Endothelial cell of umbilical vein (primary cell): ENCODE data around the gene KRTAP5-1. TPM values are rescaled to one million over a fixed set of nuclear protein-coding genes. Genes with fewer than 3 reads are reported as not detected.

Source experiments
- BruUV-seq: library from RNA; stranded (reverse); fragments of 400-500 nt; replicated peaks from 2 replicates; lab custom pipeline; 2021; lab: Mats Ljungman, UMichigan
- CTCF ChIA-PET: fragments of 300-600, 350-600 bp; sonication (Branson Sonifier 250); formaldehyde crosslinking; loops from one replicate; lab custom pipeline; 2021; ENCODE audit warnings: antibody characterized with exemption, inconsistent platforms; lab: Charles Lee
- POLR2A ChIA-PET: fragments of 300-600, 350-600 bp; sonication (Branson Sonifier 250); formaldehyde crosslinking; loops from one replicate; lab custom pipeline; 2021; ENCODE audit warnings: antibody characterized with exemption, inconsistent platforms; lab: Charles Lee
- DNase-seq: peaks from one replicate; pipeline ENCODE4 v3.0.0-alpha.2; 2011; ENCODE audit warnings: low read depth, low spot score
- FAIRE-seq: peaks from 2 replicates; lab custom pipeline; 2011; peaks lifted over from hg19 to GRCh38; lab: Jason Lieb, UNC
- H2AFZ ChIP-seq: 2 replicates; pipeline ENCODE4 v1.6.0; 2012; ENCODE audit warnings: low read depth, low read length, control low read depth, inconsistent platforms
- H3K27ac ChIP-seq: 2 replicates; pipeline ENCODE4 v1.5.1; 2011; ENCODE audit warnings: low read depth, mild to moderate bottlenecking, control low read depth, low read length, moderate library complexity; ENCODE audit not compliant: insufficient read depth
- H3K27me3 ChIP-seq, 2 experiments: 2 replicates each; pipeline versions ENCODE4 v1.6.0 to v1.6.1; 2011; ENCODE audit warnings: low read length in 2 of 2, mixed read lengths in 1 of 2; ENCODE audit not compliant: control insufficient read depth in 2 of 2, insufficient read depth in 2 of 2
- H3K36me3 ChIP-seq, 2 experiments: 2 replicates in 1 of 2; 3 replicates in 1 of 2; pipeline ENCODE4 v1.5.1; 2011; ENCODE audit warnings: low read length in 2 of 2, mild to moderate bottlenecking in 1 of 2, moderate library complexity in 1 of 2; ENCODE audit not compliant: control insufficient read depth in 2 of 2, insufficient read depth in 2 of 2; ENCODE audit errors: extremely low read depth in 1 of 2
- H3K4me1 ChIP-seq: 3 replicates; pipeline ENCODE4 v1.5.1; 2011; ENCODE audit warnings: mild to moderate bottlenecking, low read length; ENCODE audit not compliant: control insufficient read depth, insufficient read depth; ENCODE audit errors: extremely low read depth
- H3K4me2 ChIP-seq: 2 replicates; pipeline ENCODE4 v1.6.1; 2011; ENCODE audit warnings: low read length, control low read depth, mixed read lengths; ENCODE audit not compliant: insufficient read depth
- H3K4me3 ChIP-seq, 3 experiments: fragments of 200-600 bp in 1 of 3; sonication (generic), shearing (Covaris generic) in 1 of 3; replicated peaks in 1 of 3; 2 replicates each; pipeline ENCODE4 v1.5.1; 2011 to 2016; ENCODE audit warnings: control low read depth in 3 of 3, low read length in 3 of 3, mild to moderate bottlenecking in 2 of 3, inconsistent platforms in 1 of 3, low read depth in 1 of 3, moderate library complexity in 1 of 3; ENCODE audit not compliant: insufficient read depth in 1 of 3
- H3K79me2 ChIP-seq: 2 replicates; pipeline ENCODE4 v1.6.0; 2012; ENCODE audit warnings: low read length, inconsistent platforms; ENCODE audit not compliant: control insufficient read depth, insufficient read depth
- H3K9ac ChIP-seq: replicated peaks from 2 replicates; pipeline ENCODE3; 2011; ENCODE audit warnings: low read length, control low read depth; ENCODE audit not compliant: insufficient read depth; ENCODE audit errors: extremely low read depth
- H3K9me1 ChIP-seq: replicated peaks from 3 replicates; pipeline ENCODE4 v1.6.0; 2011; ENCODE audit warnings: mild to moderate bottlenecking, low read length; ENCODE audit not compliant: control insufficient read depth, insufficient read depth; ENCODE audit errors: extremely low read depth
- H3K9me3 ChIP-seq: replicated peaks from 2 replicates; pipeline ENCODE4 v1.5.1; 2012; ENCODE audit warnings: low read length, inconsistent platforms; ENCODE audit not compliant: control insufficient read depth, insufficient read depth
- H4K20me1 ChIP-seq: replicated peaks from 2 replicates; pipeline ENCODE3; 2011; ENCODE audit warnings: mild to moderate bottlenecking, low read length; ENCODE audit not compliant: control insufficient read depth, insufficient read depth; ENCODE audit errors: extremely low read depth
- EZH2 ChIP-seq: IDR thresholded peaks from 2 replicates; pipeline ENCODE4 v1.6.1; 2012; ENCODE audit warnings: borderline replicate concordance, low read depth, mild to moderate bottlenecking, moderate library complexity, low read length, inconsistent platforms; ENCODE audit not compliant: severe bottlenecking
- FOS ChIP-seq: IDR thresholded peaks from 2 replicates; pipeline ENCODE4 v1.6.1; 2011; ENCODE audit warnings: mild to moderate bottlenecking, low read length, moderate library complexity, borderline replicate concordance; ENCODE audit not compliant: insufficient read depth
- GATA2 ChIP-seq: IDR thresholded peaks from 2 replicates; pipeline ENCODE4 v1.7.0; 2011; ENCODE audit warnings: low read depth, mild to moderate bottlenecking, moderate library complexity, mixed read lengths, low read length; ENCODE audit not compliant: insufficient read length, insufficient read depth
- POLR2AphosphoS5 ChIP-seq: IDR thresholded peaks from 2 replicates; pipeline ENCODE4 v1.6.1; 2012; ENCODE audit warnings: low read depth, mild to moderate bottlenecking, control low read depth, low read length, moderate library complexity; ENCODE audit not compliant: insufficient read depth
- dilution Hi-C: fragments of 300-500 bp; cut with MboI; formaldehyde crosslinking; loops from one replicate; pipeline ENCODE4 v1.15.0; 2019; ENCODE audit warnings: low sequenced_read_pairs; ENCODE audit not compliant: extremely low pct_ligation_motif_present
- intact Hi-C: fragments of 100-400 bp; cut with micrococcal nuclease; formaldehyde crosslinking; loops from one replicate; pipeline ENCODE4 v1.10.0; 2022
- polyA plus RNA-seq, 4 experiments: library from polyadenylated mRNA; depleted of rRNA in 3 of 4; stranded (reverse) in 3 of 4; unstranded in 1 of 4; fragments of >200 nt; gene quantifications; 2 replicates each; pipeline versions ENCODE4 v1.2.1 to v1.2.3, GENCODE V29; 2011 to 2012; ENCODE audit warnings: missing spikeins in 1 of 4
- total RNA-seq: library from RNA; stranded (reverse); gene quantifications from 2 replicates; pipeline ENCODE4 v1.2.3, GENCODE V29; 2021
- TF ChIP-seq, protein P1 (sequence below), 2 donors: IDR thresholded peaks; 1 replicate in 1 of 2; 2 replicates in 1 of 2; pipeline ENCODE4 v1.5.1; 2011; ENCODE audit warnings: low read length in 2 of 2, mild to moderate bottlenecking in 2 of 2, moderate library complexity in 2 of 2, control low read depth in 1 of 2, inconsistent platforms in 1 of 2, low read depth in 1 of 2; ENCODE audit not compliant: insufficient read depth in 1 of 2; ENCODE audit errors: extremely low read depth in 1 of 2

Gene KRTAP5-1
- total and polyA plus RNA-seq, 2 donors (not counting 3 experiments of a cell fraction or from before 2014, with no cell fraction given): not detected

DNA sequence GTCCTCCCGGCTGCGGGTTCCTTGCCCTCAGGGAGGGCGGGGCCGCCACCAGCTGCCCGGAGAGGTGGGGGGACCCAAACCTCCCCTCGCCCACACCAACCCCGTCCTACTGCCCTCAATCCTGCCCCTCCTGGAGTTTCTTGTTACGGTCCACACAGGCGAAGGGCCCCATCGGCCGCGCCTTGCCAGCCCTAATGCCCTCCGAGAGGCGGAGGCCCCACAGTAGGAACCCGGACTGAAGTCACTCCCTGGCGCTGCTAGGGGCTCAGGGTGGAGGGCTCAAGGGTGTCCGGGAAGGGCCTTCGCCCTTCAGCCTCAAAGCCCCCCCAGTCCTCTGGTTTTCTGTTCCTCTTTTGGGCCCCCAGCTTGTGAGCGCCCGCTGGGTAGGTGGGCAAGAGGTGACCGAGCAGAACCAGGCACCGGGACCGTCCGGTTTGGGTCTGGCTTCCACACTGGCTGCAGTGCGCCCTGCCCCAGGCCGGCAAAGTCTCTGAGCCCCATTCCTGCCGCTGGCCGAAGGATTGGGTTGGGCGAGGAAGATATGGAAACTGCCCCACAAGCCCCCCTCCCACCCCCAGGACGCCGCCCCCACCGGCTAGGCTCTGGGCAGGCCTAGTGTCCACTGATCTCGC, 37.5 kb downstream of the KRTAP5-1 start:
- BruUV-seq: no TSS peak
- Histone ChIP-seq H3K4me1 (peaks cover 2% of the 10 kb centered on the region), H3K27ac (no peak overlapping the region), H3K9me1 (no peaks in the 10 kb centered on the region), H3K4me3 (no peak overlapping the region), H3K79me2 (no peaks in the 10 kb centered on the region), H4K20me1 (no peaks in the 10 kb centered on the region), H3K9ac (no peak overlapping the region), H3K27me3 (peaks cover 13 to 28% of the 10 kb centered on the region in 2 experiments), H3K4me2 (no peak overlapping the region), H3K9me3 (no peaks in the 10 kb centered on the region), H2AFZ (no peak overlapping the region), H3K36me3 (no peaks in the 10 kb centered on the region)
- DNase-seq: no peak
- POLR2A ChIA-PET: no interaction called here
- TF ChIP-seq EZH2 (peak; percentile 93), GATA2 (no peak)
- dilution Hi-C loops: no loop called here
- no peak for FAIRE-seq
- intact Hi-C loops: no loop called here
- CTCF ChIA-PET: interaction anchor here (0.9 to 9.8 kb wide), 9 partner anchors 9 to 609 kb away, joined by 6 to 313 read pairs (median 13); no protein-coding TSS in a partner anchor

DNA sequence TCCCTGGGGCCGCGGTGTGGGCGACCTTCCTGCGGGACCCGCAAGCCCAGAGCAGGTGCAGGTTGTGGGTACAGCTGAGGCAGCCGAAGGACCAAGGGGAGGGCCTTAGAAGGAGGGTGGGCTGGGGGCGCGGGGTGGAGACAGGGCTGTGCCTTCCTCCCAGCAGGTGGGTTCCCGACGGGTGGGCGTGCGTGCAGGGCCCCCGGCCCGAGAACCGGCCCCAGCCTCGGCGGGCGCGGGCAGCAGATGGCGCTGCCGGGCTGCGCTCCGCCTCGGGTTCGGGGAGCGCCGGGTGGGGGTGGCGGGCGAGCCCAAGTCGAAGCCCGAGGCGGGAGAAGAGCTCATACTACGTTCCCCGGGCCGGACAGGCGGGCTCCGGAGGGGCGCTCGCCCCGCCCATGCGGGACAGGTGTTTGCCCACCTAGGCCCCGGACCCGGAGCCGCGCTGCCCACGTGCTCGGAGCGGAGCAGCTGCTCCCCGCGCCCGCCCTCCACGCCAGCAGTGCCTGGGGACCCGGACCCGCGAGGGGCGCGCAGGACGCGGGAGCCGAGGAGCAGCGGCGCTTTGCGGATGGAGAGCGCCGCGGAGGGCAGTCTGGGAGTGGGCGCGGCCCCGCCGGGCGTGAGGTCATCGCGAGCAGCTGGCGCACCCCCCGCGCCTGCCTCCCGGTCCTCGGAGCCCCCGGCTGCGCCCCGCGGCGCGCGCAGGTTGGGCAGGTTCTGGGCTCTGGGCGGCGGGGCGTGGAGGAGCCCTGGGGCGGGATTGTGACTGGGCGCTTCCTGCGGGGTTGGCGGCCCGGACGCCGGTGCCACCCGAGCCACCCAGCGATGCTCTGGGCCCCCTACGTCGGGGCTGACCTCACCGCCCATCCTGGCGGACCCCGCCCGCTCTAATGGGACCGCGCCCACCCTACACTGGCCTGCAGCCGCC, 38.3 kb downstream of the KRTAP5-1 start:
- Histone ChIP-seq H3K9me3 (no peaks in the 10 kb centered on the region), H4K20me1 (no peaks in the 10 kb centered on the region), H3K4me3 (no peak overlapping the region), H3K36me3 (no peaks in the 10 kb centered on the region), H3K9ac (no peak overlapping the region), H3K27ac (no peak overlapping the region), H3K4me1 (peaks cover 2% of the 10 kb centered on the region), H3K79me2 (no peaks in the 10 kb centered on the region), H3K27me3 (peaks cover 13 to 28% of the 10 kb centered on the region in 2 experiments), H3K9me1 (no peaks in the 10 kb centered on the region), H3K4me2 (peak overlapping the region; percentile 12), H2AFZ (no peak overlapping the region)
- no TSS peak for BruUV-seq
- dilution Hi-C loops: no loop called here
- DNase-seq (peak; percentile 28), FAIRE-seq (no peak)
- ChIA-PET POLR2A (no interaction called here), CTCF (interaction anchor here (0.5 to 9.8 kb wide), 33 partner anchors 8 to 610 kb away, joined by 3 to 313 read pairs (median 5); partner anchors contain the start of gene DUSP8)
- intact Hi-C loops: loop anchor here (1.0 kb wide), 2 partner anchors 28 to 82 kb away; partner anchors contain the start of gene KRTAP5-5
- TF ChIP-seq GATA2 (no peak), FOS (no peak), POLR2AphosphoS5 (no peak)
- TF ChIP-seq, protein P1, sequence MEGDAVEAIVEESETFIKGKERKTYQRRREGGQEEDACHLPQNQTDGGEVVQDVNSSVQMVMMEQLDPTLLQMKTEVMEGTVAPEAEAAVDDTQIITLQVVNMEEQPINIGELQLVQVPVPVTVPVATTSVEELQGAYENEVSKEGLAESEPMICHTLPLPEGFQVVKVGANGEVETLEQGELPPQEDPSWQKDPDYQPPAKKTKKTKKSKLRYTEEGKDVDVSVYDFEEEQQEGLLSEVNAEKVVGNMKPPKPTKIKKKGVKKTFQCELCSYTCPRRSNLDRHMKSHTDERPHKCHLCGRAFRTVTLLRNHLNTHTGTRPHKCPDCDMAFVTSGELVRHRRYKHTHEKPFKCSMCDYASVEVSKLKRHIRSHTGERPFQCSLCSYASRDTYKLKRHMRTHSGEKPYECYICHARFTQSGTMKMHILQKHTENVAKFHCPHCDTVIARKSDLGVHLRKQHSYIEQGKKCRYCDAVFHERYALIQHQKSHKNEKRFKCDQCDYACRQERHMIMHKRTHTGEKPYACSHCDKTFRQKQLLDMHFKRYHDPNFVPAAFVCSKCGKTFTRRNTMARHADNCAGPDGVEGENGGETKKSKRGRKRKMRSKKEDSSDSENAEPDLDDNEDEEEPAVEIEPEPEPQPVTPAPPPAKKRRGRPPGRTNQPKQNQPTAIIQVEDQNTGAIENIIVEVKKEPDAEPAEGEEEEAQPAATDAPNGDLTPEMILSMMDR (IDR thresholded peaks at IDR 0.05; ENCODE audit: extremely low read depth in 1 of 2, insufficient read depth in 1 of 2, low read depth in 1 of 2, low read length in 2 of 2): peak; percentile 62 to 70
